Esophagus muscularis mucosa (tissue), 4 donors: ENCODE data around the gene UBAC2. TPM values are rescaled to one million over a fixed set of nuclear protein-coding genes. Genes with fewer than 3 reads are reported as not detected.
A peak's percentile ranks its signal among the peaks of the same experiment; 100 is the strongest.

ENCODE experiments used
- DNase-seq: peaks from one replicate; pipeline ENCODE4 v3.0.0-alpha.2; 2017; ENCODE audit errors: extremely low spot score
- H3K27ac ChIP-seq, 4 donors: fragments of 200-600 bp; sonication (generic); replicated peaks in 1 of 4; 1 replicate in 3 of 4; 2 replicates in 1 of 4; pipeline ENCODE4 v1.5.1; 2016 to 2019; ENCODE audit warnings: mild to moderate bottlenecking in 1 of 4
- H3K27me3 ChIP-seq, 4 donors: fragments of 200-600 bp; sonication (generic); one replicate each; pipeline versions ENCODE4 v1.5.1 to v1.6.0; 2016 to 2019
- H3K36me3 ChIP-seq, 4 donors: fragments of 200-600 bp; sonication (generic); one replicate each; pipeline ENCODE4 v1.5.1; 2016 to 2019
- H3K4me1 ChIP-seq, 4 donors: fragments of 200-600 bp; sonication (generic); one replicate each; pipeline ENCODE4 v1.5.1; 2016 to 2019
- H3K4me3 ChIP-seq, 4 donors: fragments of 200-600 bp; sonication (generic); 1 replicate in 2 of 4; 2 replicates in 2 of 4; pipeline ENCODE4 v1.5.1; 2016 to 2019; ENCODE audit warnings: mild to moderate bottlenecking in 4 of 4, moderate library complexity in 1 of 4
- H3K9me3 ChIP-seq, 4 donors: fragments of 200-600 bp; sonication (generic); 1 replicate in 3 of 4; 2 replicates in 1 of 4; pipeline ENCODE4 v1.5.1; 2016 to 2019
- EP300 ChIP-seq: sonication (generic); formaldehyde crosslinking; IDR thresholded peaks from one replicate; pipeline ENCODE4 v1.6.1; 2017; ENCODE audit warnings: antibody characterized with exemption
- POLR2A ChIP-seq: fragments of 450-650 bp; IDR thresholded peaks from one replicate; pipeline ENCODE4 v1.6.1; 2017; ENCODE audit warnings: antibody characterized with exemption, moderate library complexity, mild to moderate bottlenecking, low read depth
- POLR2AphosphoS5 ChIP-seq, 2 donors: sonication (generic); formaldehyde crosslinking; IDR thresholded peaks; one replicate each; pipeline ENCODE4 v1.6.1; 2017; ENCODE audit warnings: antibody characterized with exemption in 2 of 2
- WGBS: methylation state at CpG from one replicate; pipeline ENCODE4 v1.1.5; 2018; 5-methylcytosine and 5-hydroxymethylcytosine counted together
- intact Hi-C: fragments of 100-400 bp; cut with DNase I; formaldehyde crosslinking; loops from one replicate; pipeline ENCODE4 v1.15.1; 2023
- total RNA-seq, 4 donors: library from RNA; depleted of rRNA; stranded (reverse); fragments of >200 nt; gene quantifications; one replicate each; pipeline versions ENCODE4 v1.1.0 to v1.2.1, GENCODE V29; 2016
- TF ChIP-seq, protein P1 (sequence below), 3 experiments: fragments of 200-600 bp in 2 of 3; fragments of 450-650 bp in 1 of 3; sonication (generic) in 2 of 3; IDR thresholded peaks; one replicate each; pipeline ENCODE4 v1.5.1; 2017 to 2019; ENCODE audit warnings: antibody characterized with exemption in 3 of 3, mild to moderate bottlenecking in 2 of 3, moderate library complexity in 1 of 3

UBAC2 gene
- total RNA-seq, 4 donors from 2014 or later: 42.6 to 62.1 (median 50.9) TPM

GRCh38 chr13:99289674-99290337, 89.2 kb downstream of the UBAC2 start:
- no peak overlapping the region for H3K4me3 ChIP-seq
- no peaks in the 10 kb centered on the region for H3K9me3 ChIP-seq
- H3K4me1 ChIP-seq: peaks cover 22 to 36% (median 33%) of the 10 kb centered on the region in 4 donors
- H3K36me3 ChIP-seq: peaks cover 0 to 5% (median under 1%) of the 10 kb centered on the region in 4 donors
- intact Hi-C loops: no loop called here
- TF ChIP-seq EP300 (no peak), POLR2A (no peak), POLR2AphosphoS5 (IDR thresholded peaks at IDR 0.05) (no peak)
- TF ChIP-seq, protein P1, sequence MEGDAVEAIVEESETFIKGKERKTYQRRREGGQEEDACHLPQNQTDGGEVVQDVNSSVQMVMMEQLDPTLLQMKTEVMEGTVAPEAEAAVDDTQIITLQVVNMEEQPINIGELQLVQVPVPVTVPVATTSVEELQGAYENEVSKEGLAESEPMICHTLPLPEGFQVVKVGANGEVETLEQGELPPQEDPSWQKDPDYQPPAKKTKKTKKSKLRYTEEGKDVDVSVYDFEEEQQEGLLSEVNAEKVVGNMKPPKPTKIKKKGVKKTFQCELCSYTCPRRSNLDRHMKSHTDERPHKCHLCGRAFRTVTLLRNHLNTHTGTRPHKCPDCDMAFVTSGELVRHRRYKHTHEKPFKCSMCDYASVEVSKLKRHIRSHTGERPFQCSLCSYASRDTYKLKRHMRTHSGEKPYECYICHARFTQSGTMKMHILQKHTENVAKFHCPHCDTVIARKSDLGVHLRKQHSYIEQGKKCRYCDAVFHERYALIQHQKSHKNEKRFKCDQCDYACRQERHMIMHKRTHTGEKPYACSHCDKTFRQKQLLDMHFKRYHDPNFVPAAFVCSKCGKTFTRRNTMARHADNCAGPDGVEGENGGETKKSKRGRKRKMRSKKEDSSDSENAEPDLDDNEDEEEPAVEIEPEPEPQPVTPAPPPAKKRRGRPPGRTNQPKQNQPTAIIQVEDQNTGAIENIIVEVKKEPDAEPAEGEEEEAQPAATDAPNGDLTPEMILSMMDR (IDR thresholded peaks at IDR 0.05): no peak
- H3K27ac ChIP-seq: peak overlapping the region in 1 of 4 donors; percentile 3
- 80% methylated on average over 7 of the region's 7 CpGs for WGBS
- DNase-seq: no peak
- no peaks in the 10 kb centered on the region for H3K27me3 ChIP-seq

GRCh38 chr13:99290894-99291293, 90.2 kb downstream of the UBAC2 start:
- WGBS: 90% methylated on average over 3 of the region's 3 CpGs
- TF ChIP-seq POLR2A (no peak), POLR2AphosphoS5 (IDR thresholded peaks at IDR 0.05) (no peak), EP300 (no peak)
- TF ChIP-seq, protein P1 (IDR thresholded peaks at IDR 0.05): no peak
- no peak for DNase-seq
- H3K9me3 ChIP-seq: no peaks in the 10 kb centered on the region
- no peak overlapping the region for H3K4me3 ChIP-seq
- intact Hi-C loops: no loop called here
- peaks cover 0 to 16% (median 3%) of the 10 kb centered on the region in 4 donors for H3K36me3 ChIP-seq
- peaks cover 16 to 36% (median 32%) of the 10 kb centered on the region in 4 donors for H3K4me1 ChIP-seq
- no peaks in the 10 kb centered on the region for H3K27me3 ChIP-seq
- H3K27ac ChIP-seq: no peak overlapping the region

DNA sequence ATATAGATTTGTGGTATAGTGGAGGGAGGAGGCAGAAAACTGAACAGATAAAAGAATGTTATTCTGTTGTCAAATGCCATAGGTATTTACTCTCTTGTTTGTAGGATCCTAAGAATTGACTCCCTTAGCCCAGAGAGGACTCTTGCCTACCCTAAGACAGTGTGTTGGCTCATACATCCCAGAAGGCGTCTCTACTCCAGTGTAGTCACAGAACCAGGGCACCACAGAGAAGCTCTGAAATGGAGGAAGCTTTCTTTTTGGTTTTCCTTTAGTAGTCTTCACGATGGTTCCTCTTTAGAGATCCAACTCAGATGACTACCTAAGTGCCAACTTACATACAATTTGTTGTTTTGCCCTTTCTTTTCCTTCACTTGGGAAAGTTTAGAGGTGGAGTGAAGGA, 92.5 kb downstream of the UBAC2 start:
- Histone ChIP-seq H3K36me3 (peaks cover 0 to 16% (median 3%) of the 10 kb centered on the region in 4 donors), H3K9me3 (no peaks in the 10 kb centered on the region), H3K27ac (no peak overlapping the region), H3K27me3 (no peaks in the 10 kb centered on the region), H3K4me3 (no peak overlapping the region), H3K4me1 (peaks cover 3 to 42% (median 34%) of the 10 kb centered on the region in 4 donors)
- intact Hi-C loops: no loop called here
- no peak for DNase-seq
- WGBS: 65% methylated on average over 2 of the region's 2 CpGs
- TF ChIP-seq POLR2A (no peak), EP300 (no peak), POLR2AphosphoS5 (IDR thresholded peaks at IDR 0.05) (no peak)
- TF ChIP-seq, protein P1 (IDR thresholded peaks at IDR 0.05): no peak

- H3K36me3 ChIP-seq: peaks cover 0 to 16% (median 3%) of the 10 kb centered on the region in 4 donors
- no peaks in the 10 kb centered on the region for H3K27me3 ChIP-seq
- no peak overlapping the region for H3K4me3 ChIP-seq
- intact Hi-C loops: no loop called here
- H3K4me1 ChIP-seq: peaks cover 0 to 41% (median 35%) of the 10 kb centered on the region in 4 donors
- no peak for TF ChIP-seq EP300
- TF ChIP-seq POLR2AphosphoS5 (IDR thresholded peaks at IDR 0.05): no peak
- no peak for TF ChIP-seq POLR2A
- TF ChIP-seq, protein P1 (IDR thresholded peaks at IDR 0.05): no peak
- no peaks in the 10 kb centered on the region for H3K9me3 ChIP-seq
- no peak overlapping the region for H3K27ac ChIP-seq
- no peak for DNase-seq
Observed at GRCh38 chr13:99294198-99294597, 93.5 kb downstream of the UBAC2 start.

GRCh38 chr13:99294958-99295357, 94.3 kb downstream of the UBAC2 start:
- Histone ChIP-seq H3K4me3 (no peak overlapping the region), H3K27ac (no peak overlapping the region), H3K27me3 (no peaks in the 10 kb centered on the region), H3K9me3 (no peaks in the 10 kb centered on the region), H3K36me3 (peaks cover 0 to 16% (median 3%) of the 10 kb centered on the region in 4 donors), H3K4me1 (peaks cover 0 to 49% (median 37%) of the 10 kb centered on the region in 4 donors)
- no peak for TF ChIP-seq EP300
- TF ChIP-seq, protein P1 (IDR thresholded peaks at IDR 0.05): no peak
- no peak for TF ChIP-seq POLR2A
- TF ChIP-seq POLR2AphosphoS5 (IDR thresholded peaks at IDR 0.05): no peak
- DNase-seq: no peak
- intact Hi-C loops: no loop called here
- 81% methylated on average over 7 of the region's 7 CpGs for WGBS
